NT2/D1 (cell line): ENCODE data around the gene RGS2.

Experiments used
- YY1 ChIP-seq: IDR thresholded peaks from 2 replicates; pipeline ENCODE4 v1.6.1; 2011; ENCODE audit not compliant: insufficient read length, insufficient read depth
- ZNF274 ChIP-seq: IDR thresholded peaks from 2 replicates; pipeline ENCODE4 v1.6.1; 2011; ENCODE audit warnings: mild to moderate bottlenecking, low read depth, low read length

- no peak for TF ChIP-seq YY1
- TF ChIP-seq ZNF274 = no peak
Observed at GRCh38 chr1:192789871-192790270, 19.0 kb upstream of the RGS2 start.
